HepG2 (cell line): ENCODE results near the gene ACTL6A. TPM values are rescaled to one million over a fixed set of nuclear protein-coding genes. Genes with fewer than 3 reads are reported as not detected.

Experiments
- FOXA3 ChIP-seq: IDR thresholded peaks from 2 replicates; pipeline ENCODE4 v1.6.1; 2016; ENCODE audit warnings: missing genetic modification reagents, missing compliant biosample characterization
- HOXA9 ChIP-seq: sonication (generic); formaldehyde crosslinking; IDR thresholded peaks from 2 replicates; pipeline ENCODE4 v1.8.1; 2022; ENCODE audit warnings: missing genetic modification reagents, mild to moderate bottlenecking, moderate library complexity, borderline replicate concordance
- MXI1 ChIP-seq: IDR thresholded peaks from 3 replicates; pipeline ENCODE4 v1.6.1; 2012; ENCODE audit warnings: low read depth, low read length, inconsistent platforms, borderline replicate concordance
- NAIF1 ChIP-seq: sonication (generic); formaldehyde crosslinking; IDR thresholded peaks from 2 replicates; pipeline ENCODE4 v1.5.0; 2020; ENCODE audit warnings: mild to moderate bottlenecking, missing genetic modification reagents, borderline replicate concordance
- NFE2 ChIP-seq: sonication (generic); formaldehyde crosslinking; IDR thresholded peaks from 2 replicates; pipeline ENCODE4 v1.4.0; 2020; ENCODE audit warnings: missing genetic modification reagents
- RERE ChIP-seq: IDR thresholded peaks from 2 replicates; pipeline ENCODE4 v1.6.1; 2016; ENCODE audit warnings: low read depth, missing genetic modification reagents, missing compliant biosample characterization
- SALL1 ChIP-seq: sonication (generic); formaldehyde crosslinking; IDR thresholded peaks from 2 replicates; pipeline ENCODE4 v1.8.0; 2022; ENCODE audit warnings: mild to moderate bottlenecking, missing genetic modification reagents
- SRSF1 ChIP-seq: fragments of 200-400 bp; formaldehyde crosslinking; optimal IDR thresholded peaks from 2 replicates; pipeline ENCODE3; 2017; ENCODE audit warnings: mild to moderate bottlenecking, low read depth, low read length, moderate library complexity
- TCF7L2 ChIP-seq: IDR thresholded peaks from 2 replicates; pipeline ENCODE4 v1.6.1; 2011; ENCODE audit warnings: mild to moderate bottlenecking, low read depth, low read length, moderate library complexity
- ZBTB37 ChIP-seq: sonication (generic); formaldehyde crosslinking; IDR thresholded peaks from 2 replicates; pipeline ENCODE4 v1.4.0; 2020; ENCODE audit warnings: mild to moderate bottlenecking, missing genetic modification reagents
- ZBTB7B ChIP-seq: sonication (generic); formaldehyde crosslinking; IDR thresholded peaks from 2 replicates; pipeline ENCODE4 v1.4.0; 2020; ENCODE audit warnings: missing genetic modification reagents
- ZKSCAN1 ChIP-seq: fragments of 150-350 bp; IDR thresholded peaks from 2 replicates; pipeline ENCODE4 v1.6.1; 2014; ENCODE audit warnings: low read length
- ZMYM3 ChIP-seq: sonication (generic); formaldehyde crosslinking; IDR thresholded peaks from 2 replicates; pipeline ENCODE4 v1.5.1; 2020; ENCODE audit warnings: mild to moderate bottlenecking, missing genetic modification reagents
- ZNF281 ChIP-seq: sonication (generic); formaldehyde crosslinking; IDR thresholded peaks from 2 replicates; pipeline ENCODE4 v1.4.0; 2020; ENCODE audit warnings: missing genetic modification reagents, borderline replicate concordance
- ZNF670 ChIP-seq: sonication (generic); formaldehyde crosslinking; IDR thresholded peaks from 2 replicates; pipeline ENCODE4 v1.8.0; 2022; ENCODE audit warnings: mild to moderate bottlenecking, missing genetic modification reagents, borderline replicate concordance
- ZNF674 ChIP-seq: sonication (generic); formaldehyde crosslinking; IDR thresholded peaks from 2 replicates; pipeline ENCODE4 v1.5.0; 2020; ENCODE audit warnings: low read depth, mild to moderate bottlenecking, missing genetic modification reagents
- polyA plus RNA-seq, 8 experiments: library from polyadenylated mRNA; depleted of rRNA in 3 of 8; stranded (reverse) in 7 of 8; unstranded in 1 of 8; fragments of >200 nt; fragmentation: Illumina TruSeq in 4 of 8; extraction: Trizol in 4 of 8; gene quantifications; 2 replicates each; pipeline versions ENCODE4 v1.2.1 to v1.2.3, GENCODE V29; 2011 to 2016; ENCODE audit warnings: low read depth in 4 of 8, missing spikeins in 1 of 8, mixed read lengths in 1 of 8; ENCODE audit not compliant: insufficient read depth in 1 of 8
- total RNA-seq, 5 experiments: library from RNA; depleted of rRNA; stranded (reverse); fragments of >200 nt; fragmentation: Illumina TruSeq; extraction: Trizol; gene quantifications; 2 replicates each; pipeline ENCODE4 v1.2.3, GENCODE V29; 2016; ENCODE audit warnings: low read depth in 1 of 5
- TF ChIP-seq, protein P1 (sequence below): sonication (generic); formaldehyde crosslinking; IDR thresholded peaks from 2 replicates; pipeline ENCODE4 v1.8.0; 2022; ENCODE audit warnings: missing genetic modification reagents, mild to moderate bottlenecking, moderate library complexity, borderline replicate concordance
- TF ChIP-seq, protein P2 (sequence below): sonication (generic); formaldehyde crosslinking; IDR thresholded peaks from 2 replicates; pipeline ENCODE4 v1.4.0; 2020; ENCODE audit warnings: low read depth, mild to moderate bottlenecking, missing genetic modification reagents

The ACTL6A gene
- total and polyA plus RNA-seq, 2 of the 13 experiments (the other 11 are each of a cell fraction or from before 2014, with no cell fraction given): 58.1 to 84.1 TPM

GRCh38 chr3:179546814-179547241 lies 15.9 kb upstream of the ACTL6A start (continued):
- TF ChIP-seq RERE (CRISPR knock-in tag) (no peak), ZNF670 (CRISPR knock-in tag) (no peak), SALL1 (CRISPR knock-in tag) (0 out of 2 replicates have a peak, but pooled peaks have one; percentile 20), ZMYM3 (no peak), HOXA9 (CRISPR knock-in tag) (no peak), ZKSCAN1 (no peak), ZBTB37 (CRISPR knock-in tag) (no peak), TCF7L2 (no peak), ZNF674 (CRISPR knock-in tag) (no peak), SRSF1 (no peak), NAIF1 (CRISPR knock-in tag) (no peak), ZNF281 (CRISPR knock-in tag) (peak; percentile 86), FOXA3 (CRISPR knock-in tag) (0 out of 2 replicates have a peak, but pooled peaks have one; percentile 11), NFE2 (CRISPR knock-in tag) (no peak), MXI1 (no peak), ZBTB7B (CRISPR knock-in tag) (no peak)
- TF ChIP-seq, protein P1, sequence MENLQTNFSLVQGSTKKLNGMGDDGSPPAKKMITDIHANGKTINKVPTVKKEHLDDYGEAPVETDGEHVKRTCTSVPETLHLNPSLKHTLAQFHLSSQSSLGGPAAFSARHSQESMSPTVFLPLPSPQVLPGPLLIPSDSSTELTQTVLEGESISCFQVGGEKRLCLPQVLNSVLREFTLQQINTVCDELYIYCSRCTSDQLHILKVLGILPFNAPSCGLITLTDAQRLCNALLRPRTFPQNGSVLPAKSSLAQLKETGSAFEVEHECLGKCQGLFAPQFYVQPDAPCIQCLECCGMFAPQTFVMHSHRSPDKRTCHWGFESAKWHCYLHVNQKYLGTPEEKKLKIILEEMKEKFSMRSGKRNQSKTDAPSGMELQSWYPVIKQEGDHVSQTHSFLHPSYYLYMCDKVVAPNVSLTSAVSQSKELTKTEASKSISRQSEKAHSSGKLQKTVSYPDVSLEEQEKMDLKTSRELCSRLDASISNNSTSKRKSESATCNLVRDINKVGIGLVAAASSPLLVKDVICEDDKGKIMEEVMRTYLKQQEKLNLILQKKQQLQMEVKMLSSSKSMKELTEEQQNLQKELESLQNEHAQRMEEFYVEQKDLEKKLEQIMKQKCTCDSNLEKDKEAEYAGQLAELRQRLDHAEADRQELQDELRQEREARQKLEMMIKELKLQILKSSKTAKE (CRISPR knock-in tag): no peak
- TF ChIP-seq, protein P2, sequence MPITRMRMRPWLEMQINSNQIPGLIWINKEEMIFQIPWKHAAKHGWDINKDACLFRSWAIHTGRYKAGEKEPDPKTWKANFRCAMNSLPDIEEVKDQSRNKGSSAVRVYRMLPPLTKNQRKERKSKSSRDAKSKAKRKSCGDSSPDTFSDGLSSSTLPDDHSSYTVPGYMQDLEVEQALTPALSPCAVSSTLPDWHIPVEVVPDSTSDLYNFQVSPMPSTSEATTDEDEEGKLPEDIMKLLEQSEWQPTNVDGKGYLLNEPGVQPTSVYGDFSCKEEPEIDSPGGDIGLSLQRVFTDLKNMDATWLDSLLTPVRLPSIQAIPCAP (CRISPR knock-in tag): no peak
